HG02938 (cell line): ENCODE measurements around the gene CYP4B1.
"Not testable (repeated sequence)": the region's sequence is repeated elsewhere in the genome, so short reads cannot be mapped to it uniquely, and the experiment has no call there.

Source experiments
- ATAC-seq: cut with Tn5 transposase; IDR thresholded peaks from one replicate; pipeline ENCODE4 v1.9.1; 2021; ENCODE audit warnings: mild to moderate bottlenecking, moderate library complexity; ENCODE audit not compliant: unreplicated experiment

CYP4B1 gene

DNA sequence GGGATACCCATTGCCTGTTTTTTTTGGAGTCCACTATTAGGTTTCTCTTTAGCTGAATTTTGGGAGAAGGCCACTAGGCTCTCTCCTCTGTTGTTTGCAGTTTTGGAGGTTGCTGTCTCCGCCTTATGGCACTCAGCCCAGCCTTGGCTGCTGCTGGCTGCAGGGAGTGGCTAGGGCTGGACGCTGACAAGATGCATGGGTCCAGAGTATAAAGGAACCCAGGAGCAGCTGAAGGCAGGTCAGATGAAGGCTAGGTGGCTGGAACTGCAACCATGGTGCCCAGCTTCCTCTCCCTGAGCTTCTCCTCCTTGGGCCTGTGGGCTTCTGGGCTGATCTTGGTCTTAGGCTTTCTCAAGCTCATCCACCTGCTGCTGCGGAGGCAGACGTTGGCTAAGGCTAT lies at the start of gene CYP4B1:
CYP4B1 (plus strand) TSS at position 237 of the 400 bp plus-strand sequence; CDS start at position 273, 36 bp downstream.
- ATAC-seq, result no peak

DNA sequence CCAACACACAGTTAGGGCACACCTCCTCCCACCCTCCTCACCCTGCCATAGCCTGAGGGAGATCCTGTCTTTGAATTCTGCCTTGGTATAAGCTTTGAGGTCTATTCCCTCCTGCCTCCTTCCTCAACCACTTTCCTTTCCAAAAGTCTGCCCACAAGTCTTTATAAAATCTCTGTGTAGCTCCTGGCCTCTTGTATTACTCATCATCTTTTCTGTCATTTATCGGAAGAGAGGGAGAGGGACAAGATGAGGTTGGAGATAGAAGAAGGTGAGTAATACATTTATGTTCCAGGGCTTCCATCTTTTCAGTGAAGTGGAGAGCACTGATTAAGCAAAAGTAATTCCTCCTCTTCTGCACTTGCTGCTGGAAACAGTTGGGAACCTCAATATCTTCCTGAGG lies 49.4 kb upstream of the CYP4B1 start:
- no peak for ATAC-seq

DNA sequence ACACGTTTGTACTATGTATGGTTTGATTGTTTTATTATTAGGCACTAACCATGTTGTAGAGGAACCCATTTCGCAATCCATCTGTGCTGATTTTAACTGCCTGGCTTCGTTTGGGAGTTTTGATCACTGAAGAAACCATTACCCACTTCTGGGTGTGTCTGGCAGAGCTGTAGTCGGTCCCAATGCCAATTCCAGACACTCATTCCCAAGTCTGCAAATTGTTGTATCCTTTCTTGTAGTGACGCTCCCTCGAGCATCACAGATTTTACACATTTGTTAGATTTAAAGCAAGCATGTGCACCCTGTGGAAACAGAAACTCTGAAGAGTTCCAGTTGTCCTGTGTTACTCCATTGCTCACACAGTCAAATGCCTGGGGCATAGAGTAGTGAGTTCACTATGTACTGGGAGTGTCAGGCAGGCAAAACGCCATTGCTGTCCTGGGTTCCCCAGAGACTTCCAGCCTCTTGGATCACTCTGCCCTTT lies 48.9 kb upstream of the CYP4B1 start:
- ATAC-seq, result no peak

DNA sequence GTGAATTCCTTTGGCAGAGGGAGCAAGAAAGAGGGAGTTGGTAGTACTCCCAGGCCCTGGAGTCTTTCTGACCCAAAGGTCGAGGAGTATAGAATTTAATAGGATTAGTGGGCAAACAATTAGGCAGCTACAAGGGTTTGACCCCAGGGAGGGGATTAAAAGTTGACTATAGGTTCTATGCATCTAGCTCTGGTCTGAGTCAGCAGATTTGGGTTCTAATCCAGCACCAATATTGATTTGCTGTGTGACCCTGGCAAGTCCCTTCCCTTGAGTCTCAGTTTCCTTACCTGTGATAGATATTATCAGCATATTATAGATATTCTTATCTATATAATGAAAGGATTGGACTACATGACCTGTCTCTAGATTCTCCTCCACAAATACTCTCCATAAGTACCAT lies 44.9 kb upstream of the CYP4B1 start:
- ATAC-seq, result no peak

DNA sequence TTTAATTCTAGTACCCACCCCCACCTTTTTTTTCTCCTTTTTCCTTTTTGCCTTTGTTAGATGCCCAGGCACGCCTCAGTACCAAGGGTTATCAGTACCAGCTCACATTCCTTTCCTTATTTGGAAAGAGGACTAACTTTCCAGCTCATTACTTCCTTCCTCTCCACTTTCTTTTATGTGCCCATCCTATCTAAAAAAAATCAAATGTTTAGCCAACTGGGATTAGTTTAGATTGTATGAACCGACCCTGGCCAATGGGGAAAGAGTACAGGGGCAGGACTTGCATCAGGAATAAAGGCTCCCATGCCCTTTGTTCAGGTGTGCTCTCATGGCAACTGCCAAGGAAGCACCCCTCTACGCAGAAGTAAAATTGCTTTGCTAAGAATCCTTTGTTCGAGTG lies 44.1 kb upstream of the CYP4B1 start:
- not testable (repeated sequence) for ATAC-seq

DNA sequence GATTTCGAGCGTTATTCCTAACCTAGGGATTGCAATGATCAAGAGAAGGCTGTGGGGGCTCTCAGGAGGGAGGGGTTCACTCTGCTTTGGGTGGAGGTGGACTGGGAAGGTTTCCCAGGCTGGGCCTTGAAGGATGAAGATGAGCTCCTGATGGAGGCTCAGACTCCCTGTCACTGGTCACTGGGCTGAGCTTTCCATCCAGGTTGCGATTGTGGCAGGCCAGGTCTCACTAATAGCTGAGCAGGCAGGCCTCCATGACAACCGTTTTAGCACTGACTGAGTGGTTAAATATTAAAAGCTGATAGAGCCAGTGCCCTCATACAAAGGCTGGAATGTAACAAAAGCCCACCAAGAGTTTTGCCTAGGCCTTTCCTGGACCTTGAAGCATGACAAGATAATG lies 43.7 kb upstream of the CYP4B1 start:
- ATAC-seq, result no peak

DNA sequence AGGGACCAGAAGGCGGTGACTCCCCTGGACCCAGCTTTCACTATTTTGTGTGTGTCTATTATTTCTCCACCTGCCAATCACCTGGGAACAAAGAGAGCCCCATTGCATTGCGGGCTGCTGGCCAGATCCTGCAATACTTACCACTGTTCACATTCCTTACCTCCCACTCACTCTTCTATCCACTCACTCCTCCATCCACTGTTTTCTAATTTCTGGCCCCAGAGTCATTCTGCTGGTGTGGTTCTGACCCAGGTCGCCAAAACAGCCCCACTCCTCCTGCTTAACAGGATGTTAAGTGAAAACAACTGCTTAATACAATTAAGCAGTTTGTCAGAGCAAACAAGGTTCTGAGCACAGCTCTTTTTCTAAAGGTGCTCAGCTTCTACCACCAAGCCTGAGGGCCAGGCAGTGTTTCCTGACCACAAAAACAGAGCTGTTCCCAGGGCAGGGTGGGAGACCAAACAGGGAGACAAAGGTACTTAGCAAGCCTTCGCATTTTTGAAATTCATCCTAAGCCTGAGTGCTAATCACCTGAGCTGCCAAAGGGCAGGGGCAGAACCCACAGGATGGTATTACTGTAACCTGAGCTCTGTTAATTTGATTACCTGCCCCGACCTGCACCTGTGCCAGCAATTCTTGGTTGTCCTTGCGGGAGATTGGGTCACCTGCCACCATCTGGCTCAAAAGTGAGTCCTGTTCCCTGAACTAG lies 41.4 kb upstream of the CYP4B1 start:
- no peak for ATAC-seq

DNA sequence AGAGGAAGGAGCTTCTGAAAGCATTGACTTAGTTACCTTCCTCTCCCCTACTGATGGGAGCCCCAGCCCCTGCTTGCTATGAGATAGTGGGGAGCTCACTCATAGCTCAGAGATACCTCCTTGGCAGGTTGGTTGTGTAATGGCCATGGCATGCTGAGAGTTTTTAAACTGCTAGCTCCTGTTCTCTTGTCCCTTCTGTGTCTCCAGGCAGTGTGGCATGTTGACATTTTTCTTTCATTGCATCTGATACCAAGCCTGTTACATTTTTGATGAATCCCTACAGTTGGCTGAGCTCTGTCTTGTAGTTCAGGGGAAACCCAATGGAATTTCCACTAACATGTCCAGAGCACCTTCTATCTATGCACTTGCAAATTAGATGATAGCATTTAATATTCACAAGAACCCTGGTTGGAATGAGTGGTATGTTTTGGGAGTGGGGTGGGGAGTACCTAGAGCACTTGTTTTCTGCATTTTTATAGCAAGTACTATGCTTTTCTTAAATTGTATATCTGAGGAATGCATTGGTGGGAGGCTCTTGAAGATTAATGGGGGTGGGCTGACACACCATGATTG lies 40.8 kb upstream of the CYP4B1 start:
- no peak for ATAC-seq

DNA sequence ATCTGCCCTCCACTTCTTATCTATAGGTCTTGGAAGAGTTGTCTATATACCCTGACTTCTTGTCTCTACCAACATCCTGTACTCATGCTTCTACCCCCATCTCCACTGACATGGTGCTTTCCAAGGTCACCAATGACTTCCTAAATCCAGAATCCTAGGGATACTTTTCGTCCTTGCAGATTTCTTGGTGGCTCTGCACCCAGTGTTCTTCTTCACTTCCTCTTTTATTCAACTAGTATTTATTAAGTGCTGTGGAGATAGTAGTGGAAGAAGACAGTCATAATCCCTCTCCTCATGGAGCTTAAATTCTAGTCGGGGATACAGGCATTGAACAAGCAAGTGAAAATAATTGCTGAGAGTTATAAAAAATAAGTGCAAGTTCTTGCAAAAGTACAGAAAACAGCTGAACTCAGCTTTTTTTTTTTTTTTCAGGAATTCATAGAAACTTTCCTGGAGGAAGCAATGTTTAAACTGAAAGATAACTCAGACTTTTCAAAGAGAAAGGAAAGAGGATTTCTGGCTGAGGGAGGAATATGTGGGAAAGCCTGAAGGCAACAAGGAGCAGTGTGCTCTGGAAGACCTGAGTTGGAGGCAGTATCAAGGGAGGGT lies 38.2 kb upstream of the CYP4B1 start:
- ATAC-seq, result no peak

DNA sequence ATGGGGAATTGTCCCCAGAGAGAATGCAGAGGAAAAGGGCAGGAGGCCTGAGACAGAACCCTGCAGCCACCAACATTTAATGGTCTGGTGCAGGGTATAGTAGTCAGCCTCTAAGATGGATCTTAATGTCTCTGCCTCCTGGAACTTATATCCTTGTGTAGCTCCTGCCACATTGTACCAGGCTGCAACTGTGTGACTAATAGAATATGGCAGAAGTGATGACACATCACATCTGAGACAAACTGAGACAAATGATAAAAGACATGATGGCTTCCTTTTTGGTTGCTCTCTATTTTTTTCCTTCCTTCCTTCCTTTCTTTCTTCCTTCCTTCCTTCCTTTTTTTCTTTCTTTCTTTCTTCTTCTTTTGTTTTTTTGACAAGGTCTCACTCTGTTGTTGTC lies 37.1 kb upstream of the CYP4B1 start:
- no peak for ATAC-seq

DNA sequence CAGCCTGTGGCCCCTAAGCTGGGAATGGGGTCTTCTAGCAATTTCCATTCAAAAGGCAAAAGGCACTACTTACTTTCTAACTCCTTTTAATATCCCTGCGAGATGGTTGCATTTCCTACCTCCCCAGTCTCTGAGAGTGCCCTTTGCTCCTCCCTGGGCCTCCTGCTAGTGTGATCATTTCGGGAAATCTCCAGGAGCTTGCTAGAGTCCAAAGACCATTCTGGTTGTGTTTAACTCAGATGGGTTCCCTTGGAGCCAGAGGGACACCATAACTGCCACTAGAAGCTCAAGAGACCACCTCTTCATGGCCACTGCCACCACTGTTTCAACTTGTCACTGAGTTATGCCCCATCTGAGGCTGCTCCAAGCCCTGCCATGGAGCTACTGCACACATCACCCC lies 34.4 kb upstream of the CYP4B1 start:
- ATAC-seq, result no peak

DNA sequence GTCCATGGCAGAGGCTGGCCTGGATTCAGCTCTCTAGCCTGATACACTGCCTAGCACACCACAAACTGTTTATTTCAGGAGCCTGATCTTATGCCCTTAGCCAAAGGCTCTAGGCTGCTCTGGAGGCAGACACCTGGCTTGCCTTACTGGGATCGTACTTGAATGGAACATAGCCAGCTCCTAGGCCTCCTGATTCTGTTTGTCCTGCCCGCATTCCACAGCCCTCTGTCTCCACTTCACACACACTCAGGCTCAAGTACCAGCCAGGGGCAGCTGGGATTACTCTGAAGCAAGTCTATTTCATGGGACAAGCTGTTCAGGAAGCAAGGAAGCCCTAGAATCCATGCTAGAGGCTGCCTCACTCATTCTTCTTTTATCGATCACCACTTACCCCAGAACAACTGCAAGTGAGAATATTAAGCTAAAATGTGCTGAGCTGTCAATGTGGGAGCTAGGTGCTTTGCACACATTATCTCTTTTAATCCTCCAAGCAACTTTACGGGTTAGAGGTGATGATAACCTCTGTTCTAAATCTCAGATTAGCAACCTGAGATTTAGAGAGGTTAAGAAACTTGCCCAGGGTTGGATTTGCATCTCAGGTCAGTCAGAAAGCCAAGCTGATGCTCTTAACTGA lies 31.1 kb upstream of the CYP4B1 start:
- no peak for ATAC-seq

DNA sequence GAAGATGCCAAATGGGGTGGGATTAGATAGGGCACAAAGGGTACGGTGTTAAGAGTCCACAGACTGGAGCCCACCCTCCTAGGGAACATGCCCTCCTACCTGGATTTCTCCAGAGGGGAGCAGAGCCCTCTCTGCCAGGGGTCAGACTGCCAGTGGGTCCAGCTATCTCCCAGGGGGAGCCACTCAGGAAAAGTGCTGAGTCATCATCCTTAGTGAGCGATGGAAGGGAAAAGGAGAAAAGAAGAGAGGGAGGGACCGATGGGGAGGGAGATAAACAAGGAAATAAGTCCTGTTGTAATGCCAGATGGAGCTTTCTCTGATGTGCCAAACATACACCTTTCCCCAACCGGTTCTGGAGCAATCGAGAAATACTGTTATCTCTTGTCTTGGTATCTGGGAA lies 30.4 kb upstream of the CYP4B1 start:
- no peak for ATAC-seq

DNA sequence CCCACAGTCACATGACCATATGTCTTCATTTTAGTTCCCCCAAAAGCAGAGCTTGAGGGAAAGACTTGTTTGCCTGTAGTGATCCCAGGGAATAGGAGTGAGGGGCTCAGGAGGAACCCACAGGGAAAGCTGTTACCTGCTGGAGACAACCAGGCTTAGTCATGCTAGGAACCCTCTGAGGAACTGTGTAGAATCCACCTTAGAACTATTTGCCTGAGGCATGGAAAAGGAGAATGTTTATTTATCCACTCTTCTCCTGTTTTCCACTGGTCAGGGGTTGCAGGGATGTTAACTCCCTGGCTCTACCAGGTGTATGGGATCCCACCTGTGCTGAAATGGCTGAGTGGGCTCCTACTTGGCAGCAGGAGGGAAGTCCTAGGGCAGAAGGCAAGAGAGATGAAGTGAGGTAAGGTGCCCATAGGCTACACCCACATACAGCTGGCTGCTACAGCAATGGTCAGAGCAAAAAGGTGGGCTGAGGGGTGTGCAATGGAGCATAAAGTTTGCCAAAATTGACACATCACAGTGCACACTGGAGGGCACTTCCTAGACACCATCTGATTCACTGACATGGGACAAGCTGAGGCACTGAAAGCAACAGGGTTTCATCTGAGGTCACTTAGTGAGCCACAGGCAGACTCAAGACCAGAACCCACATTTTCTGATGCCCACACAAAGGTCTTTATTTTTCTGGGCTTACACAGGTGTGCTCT lies 29.7 kb upstream of the CYP4B1 start:
- ATAC-seq, result no peak

DNA sequence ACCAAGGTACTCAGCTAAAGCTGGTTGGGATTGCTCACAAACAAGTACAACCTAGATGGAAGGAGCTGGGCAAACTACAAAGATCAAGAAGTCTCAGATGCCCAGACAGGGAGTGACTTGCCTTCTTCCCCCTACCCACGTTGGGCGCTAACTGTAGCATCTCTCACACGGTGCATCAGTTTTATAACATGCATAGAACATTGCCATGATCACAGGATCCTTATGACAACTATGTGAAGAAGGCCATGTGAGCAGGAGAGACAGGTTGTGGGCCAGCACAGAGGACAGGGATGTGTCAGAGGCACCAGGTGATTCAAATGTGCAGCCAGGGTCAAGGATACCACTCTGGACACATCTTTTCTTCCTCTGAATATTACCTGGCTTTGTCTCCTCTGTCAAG lies 28.3 kb upstream of the CYP4B1 start:
- ATAC-seq, result no peak

DNA sequence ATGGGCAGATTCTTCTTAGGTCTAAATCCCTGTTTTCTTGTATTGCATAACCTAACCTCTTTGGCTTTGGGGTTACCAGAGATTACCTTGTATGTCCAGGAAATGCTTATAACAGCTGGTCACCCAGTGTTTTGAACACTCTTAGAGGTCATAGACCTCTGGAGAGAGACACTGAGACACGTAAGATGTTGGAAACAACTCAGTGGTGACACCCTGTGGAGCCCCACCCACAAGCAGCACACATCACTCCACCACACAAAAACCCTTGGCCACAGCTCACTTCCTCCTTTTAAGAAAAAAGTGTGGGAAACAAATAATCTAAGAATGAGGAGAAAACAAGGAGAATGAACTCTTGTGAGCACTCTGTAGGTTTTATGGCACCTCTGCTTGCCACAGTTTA lies 26.3 kb upstream of the CYP4B1 start:
- no peak for ATAC-seq

DNA sequence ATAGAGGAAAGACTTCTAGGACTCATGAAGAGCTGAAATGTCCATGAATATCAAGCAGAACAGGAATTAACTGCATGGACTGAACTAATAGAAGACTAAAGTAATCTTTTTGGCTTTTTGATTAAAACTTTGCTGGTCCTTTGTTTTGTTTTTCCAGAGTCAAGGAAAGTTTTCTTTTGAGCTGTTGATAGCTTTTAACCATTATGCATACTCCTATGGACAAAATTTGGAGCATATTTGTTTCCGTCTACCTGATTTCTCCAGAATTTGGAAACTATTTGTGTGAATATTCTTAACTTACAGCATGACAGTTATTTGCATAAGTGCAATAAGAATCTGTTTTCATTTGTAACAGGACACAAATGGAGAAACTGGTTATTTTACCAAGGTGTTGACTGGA lies 24.5 kb upstream of the CYP4B1 start:
- no peak for ATAC-seq

DNA sequence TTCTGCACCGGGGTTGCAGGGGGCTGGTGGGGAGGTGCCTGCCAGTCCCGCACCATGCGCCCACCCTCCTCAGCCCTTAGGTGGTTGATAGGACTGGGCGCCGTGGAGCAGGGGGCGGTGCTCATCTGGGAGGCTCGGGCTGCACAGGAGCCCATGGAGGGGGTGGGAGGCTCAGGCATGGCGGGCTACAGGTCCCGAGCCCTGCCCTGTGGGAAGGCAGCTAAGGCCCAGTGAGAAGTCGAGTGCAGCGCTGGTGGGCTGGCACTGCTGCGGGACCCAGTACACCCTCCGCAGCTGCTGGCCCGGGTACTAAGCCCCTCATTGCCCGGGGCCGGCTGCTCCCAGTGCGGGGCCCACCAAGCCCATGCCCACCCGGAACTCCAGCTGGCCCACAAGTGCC lies 20.4 kb upstream of the CYP4B1 start:
- ATAC-seq, result not testable (repeated sequence)

DNA sequence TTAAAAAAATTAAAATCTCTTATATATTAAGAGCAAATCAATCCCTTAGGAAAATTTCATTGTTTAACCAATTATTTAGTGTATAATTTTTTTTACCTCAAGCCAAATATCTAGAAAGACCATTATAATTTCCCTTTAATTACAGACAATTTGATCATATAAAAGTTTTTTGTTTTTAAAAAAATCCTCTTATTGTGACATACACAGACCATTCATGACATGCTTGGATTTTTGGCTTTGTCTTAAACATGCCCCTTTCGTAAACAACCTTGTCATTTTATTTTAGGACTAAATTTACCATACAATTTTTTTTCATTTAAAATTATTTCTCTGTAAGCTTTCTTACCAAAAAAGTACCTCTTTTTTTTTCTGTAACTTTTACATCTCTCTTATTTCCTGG lies 14.2 kb upstream of the CYP4B1 start:
- ATAC-seq, result no peak

DNA sequence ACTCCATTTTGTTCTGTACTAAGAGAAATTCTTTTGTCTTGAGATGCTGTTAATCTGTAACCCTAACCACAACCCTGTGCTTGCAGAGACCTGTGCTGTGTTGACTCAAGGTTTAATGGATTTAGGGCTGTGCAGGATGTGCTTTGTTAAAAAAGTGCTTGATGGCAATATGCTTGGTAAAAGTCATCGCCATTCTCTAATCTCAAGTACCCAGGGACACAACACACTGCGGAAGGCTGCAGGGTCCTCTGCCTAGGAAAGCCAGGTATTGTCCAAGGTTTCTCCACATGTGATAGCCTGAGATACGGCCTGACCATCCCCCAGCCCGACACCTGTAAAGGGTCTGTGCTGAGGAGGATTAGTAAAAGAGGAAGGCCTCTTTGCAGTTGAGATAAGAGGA lies 10.2 kb upstream of the CYP4B1 start:
- ATAC-seq, result not testable (repeated sequence)

DNA sequence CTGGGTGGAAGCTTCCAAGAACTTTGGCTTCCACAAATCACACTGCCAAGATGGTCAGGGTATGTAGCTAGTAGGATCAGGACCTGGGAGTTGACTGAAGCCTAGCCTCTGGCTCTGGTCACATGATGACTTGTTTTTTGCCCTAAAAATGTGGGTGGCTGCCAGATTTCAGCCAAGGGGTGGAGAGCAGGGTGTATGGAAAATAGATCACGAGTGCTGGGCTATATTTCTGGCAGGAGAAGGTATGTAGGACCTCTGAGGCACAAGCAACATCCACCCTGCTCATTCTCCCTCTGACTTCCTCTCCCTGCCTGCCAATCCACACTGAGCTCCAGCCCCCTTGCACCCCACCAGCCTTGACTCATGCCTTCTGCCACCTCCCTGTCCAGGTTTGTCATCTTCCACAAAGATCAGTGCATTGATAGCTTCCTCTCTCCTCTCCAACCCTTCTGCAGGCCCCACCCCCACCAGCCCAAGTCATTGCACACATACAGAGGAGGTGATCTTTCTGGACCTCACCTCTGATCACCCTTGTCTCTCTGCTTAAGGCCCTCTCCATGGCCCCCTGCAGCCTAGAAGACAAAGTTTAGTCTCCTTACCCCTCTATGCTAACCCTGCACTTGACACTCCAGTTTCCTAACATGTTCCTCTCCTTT lies 8.3 kb upstream of the CYP4B1 start:
- no peak for ATAC-seq
